GM18861 (cell line): ENCODE measurements around the gene MYO1B.
"Not testable (repeated sequence)": the region's sequence is repeated elsewhere in the genome, so short reads cannot be mapped to it uniquely, and the experiment has no call there.

Source experiments
- ATAC-seq: cut with Tn5 transposase; IDR thresholded peaks from one replicate; pipeline ENCODE4 v1.9.1; 2021; ENCODE audit not compliant: unreplicated experiment

Gene MYO1B

DNA sequence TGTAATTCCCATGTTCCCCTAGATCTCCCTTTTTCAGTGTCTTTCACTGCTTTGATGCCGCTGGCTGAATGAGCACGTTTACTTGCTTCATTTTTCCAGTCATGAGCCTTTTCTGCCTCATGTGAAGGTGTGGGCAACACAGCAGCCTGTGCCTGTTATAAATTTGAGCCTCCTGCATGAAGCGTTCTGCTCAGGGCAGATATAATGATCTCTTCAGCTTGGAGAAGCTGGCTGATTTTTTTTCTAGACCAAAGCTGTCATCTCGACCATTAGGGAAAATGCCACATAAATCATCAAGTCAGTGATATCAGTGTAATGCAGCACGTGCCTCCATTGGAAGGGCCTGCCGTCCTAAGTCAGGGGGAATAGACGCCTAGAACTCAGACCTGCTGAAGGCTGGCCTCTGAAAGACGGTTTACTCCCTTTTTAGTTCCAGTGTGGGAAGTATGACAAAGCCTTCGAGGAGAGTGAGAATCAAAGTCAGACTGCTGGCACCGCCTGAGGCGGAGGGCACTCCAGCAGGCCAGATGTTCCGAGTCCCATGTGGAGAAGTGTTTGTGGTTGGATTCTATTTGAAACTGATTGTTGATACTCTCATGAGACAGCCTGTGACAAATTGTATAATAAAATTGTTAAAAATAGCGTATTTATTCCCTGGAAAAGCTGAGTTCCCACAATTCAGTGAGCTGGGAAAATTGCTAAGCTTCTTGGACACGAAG, 196.5 kb downstream of the MYO1B start:
- no peak for ATAC-seq

DNA sequence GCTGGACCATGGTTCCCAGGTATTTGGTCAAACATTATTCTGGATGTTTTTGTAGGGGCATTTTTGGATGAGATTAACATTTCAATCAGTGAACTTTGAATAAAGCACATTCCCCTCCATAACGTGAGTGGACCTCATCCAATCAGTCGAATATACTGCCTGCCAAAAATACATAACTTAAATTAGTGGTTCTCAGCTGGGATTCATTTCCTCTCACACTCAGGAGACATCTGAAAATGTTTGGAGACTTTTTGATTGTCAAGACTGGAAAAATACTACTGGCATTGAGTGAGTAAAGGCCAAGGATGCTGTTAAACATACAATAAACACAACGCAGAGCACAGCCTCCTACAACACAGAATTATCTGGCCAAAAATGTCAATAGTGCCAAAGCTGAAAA, 198.2 kb downstream of the MYO1B start:
- no peak for ATAC-seq

DNA sequence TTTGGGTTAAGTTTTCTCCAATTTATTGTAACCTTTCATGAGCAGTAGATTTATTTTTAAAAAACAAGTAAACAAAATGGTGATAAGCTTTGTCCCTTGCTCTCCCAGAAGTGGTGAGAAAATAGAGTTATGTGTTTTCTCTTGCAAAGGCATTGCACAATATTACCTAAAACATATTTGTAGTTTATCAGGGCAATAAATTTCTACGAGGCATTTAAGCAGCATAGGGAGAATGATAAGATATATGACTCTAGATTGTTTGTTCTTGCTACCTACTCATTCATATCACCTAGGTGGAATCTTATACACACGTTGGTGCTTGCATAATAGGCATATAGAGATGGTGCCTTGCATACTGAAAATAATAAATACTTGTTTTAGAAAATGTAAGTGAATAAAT, 201.7 kb downstream of the MYO1B start:
- no peak for ATAC-seq

DNA sequence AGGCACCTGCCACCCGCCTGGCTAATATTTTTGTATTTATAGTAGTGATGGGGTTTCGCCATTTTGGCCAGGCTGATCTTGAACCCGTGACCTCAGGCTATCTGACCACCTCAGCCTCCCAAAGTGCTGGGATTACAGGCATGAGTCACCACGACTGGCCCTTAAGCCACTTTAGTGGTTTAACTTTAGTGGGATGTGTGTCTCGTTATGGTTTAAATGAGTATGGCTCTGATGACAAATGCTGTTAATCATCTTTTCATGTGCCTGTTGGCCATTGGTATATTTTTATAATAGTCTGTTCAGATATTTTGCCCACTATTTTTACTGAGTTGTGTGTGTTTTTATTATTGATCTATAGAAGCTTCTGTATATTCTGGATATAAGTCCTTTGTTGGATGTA, 205.9 kb downstream of the MYO1B start:
- ATAC-seq = no peak

DNA sequence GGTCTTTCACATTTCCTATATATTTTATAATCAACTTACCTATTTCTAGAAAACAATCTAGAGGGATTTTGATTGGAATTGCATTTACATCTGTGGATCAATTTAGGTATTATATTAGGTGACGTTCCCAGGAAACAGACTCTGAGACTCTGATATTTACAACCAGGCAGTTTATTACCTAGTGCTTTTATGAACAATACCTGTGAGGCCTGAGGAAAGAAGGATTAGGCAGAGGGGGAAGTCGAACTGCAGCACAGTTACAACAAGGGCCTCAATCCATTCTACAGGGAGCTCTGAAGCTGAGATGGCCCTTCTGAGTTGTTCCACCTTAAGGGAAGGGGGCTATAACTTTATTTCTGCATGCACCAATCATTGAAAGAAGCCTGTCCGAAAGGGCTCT, 206.9 kb downstream of the MYO1B start:
- ATAC-seq = no peak

DNA sequence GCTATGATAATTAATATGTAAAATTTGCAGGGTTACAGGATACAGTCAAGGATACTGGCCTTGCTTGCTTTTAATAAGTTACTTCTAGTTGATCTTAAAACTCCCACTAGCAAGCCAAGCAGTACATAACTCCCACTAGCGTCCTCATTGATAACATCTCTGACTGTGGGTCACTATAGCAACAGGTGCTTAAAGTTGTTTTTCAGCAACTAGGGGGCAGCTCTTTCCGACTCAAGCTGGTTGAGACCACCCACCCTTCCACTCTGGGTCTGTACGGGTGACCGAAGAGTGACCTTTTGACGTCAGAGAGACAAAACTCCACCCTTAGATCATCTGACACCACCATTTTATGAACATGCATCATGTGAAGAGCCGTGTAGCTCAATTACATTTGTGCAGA, 208.6 kb downstream of the MYO1B start:
- ATAC-seq = no peak

DNA sequence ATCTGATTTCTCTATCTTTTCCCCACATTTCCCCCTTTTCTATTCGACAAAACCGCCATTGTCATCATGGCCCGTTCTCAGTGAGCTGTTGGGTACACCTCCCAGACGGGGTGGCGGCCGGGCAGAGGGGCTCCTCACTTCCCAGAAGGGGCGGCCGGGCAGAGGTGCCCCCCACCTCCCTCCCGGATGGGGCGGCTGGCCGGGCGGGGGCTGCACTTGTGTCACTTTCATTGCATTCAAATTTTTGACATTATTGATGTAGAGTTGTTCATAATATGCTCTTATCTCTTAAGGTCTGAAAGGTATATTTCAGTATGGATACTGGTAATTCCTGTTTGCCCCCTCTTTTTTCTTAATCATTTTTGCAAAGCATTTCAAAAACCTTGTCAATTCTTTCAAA, 211.3 kb downstream of the MYO1B start:
- not testable (repeated sequence) for ATAC-seq

DNA sequence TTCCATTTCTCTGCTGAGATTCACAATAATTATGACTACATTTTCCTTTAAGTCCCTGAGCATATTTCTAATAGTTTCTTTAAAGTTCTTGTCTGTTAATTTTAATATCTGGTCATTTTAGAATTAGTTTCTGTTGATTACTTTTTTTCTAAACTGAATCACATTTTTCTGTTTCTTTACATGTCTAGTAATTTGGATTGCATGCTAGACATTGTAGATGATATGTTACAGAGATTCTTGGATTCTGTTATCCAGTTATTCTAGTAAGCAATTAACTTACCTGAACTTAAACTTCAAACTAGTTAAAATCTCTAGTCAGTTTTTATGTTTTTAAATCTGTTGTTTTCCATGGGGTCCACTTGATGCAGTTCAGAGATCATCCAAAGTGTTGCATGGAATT, 214.0 kb downstream of the MYO1B start:
- ATAC-seq = no peak

DNA sequence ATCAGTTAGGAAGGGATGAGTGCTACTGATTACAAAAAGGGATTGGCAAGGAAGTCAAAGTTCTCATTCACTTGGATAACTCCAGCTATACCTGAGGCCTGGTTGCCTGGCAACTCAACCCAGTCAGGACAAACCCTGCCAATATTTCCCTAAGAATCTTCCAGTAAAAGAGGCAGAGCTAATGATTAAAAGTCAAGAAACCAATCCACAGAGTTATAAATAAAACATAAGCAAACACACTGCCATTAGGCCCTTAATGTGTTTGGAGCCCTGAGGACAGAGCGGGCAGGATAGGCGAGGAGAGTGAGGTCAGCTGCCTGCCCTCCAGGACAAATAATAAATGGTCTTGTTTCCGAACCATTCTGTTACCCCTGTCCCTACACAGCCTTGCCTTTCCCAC, 217.2 kb downstream of the MYO1B start:
- ATAC-seq = no peak

DNA sequence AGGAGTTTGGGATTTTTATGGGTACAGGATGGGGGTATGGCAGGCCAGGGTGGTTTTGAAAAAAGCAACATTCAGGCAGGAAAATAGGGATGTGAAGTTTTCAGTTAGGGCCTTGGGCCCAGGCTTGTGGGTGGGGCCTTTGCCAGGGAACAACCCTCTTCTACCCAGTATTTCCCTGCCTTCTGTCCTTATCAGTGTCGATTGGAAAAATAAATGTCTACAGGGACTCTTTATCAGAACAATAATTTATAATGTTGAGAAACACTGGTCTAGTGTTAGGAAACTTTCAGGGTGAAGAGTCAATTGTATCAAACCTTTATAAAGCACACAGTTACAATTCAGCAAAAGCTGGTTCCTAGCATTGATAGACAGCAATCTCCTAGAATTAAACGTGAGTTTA, 218.6 kb downstream of the MYO1B start:
- no peak for ATAC-seq

DNA sequence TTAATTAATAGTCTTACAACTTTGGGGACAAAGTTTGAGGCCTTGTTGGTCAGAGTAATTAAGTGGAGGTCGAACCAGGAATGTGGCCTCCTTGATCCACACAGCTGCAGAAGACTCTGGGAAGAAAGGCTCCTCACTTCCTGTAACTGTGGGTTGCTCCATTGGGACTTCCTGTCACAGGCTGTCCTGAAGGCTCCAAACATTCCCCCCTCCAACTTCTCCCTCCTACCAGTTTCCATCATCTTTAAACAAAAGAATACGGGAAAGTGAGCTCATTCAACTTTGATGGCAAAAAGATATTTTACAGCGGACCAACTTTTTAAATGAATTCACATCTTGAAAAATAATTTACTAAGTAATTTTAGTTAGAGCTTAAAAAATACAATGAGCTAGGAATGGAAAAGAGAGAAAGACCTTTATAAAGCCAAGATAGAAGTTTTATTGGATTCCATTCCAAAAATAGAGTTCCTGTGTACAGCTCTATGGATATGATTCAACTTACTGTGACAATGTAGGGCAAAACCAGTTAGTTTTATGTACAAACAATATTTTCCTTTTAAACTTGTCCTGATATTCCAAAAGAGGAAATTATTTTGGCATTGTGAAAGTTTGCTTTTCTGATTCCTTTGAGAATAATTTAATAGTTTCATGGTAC, 220.7 kb downstream of the MYO1B start:
- ATAC-seq = no peak

DNA sequence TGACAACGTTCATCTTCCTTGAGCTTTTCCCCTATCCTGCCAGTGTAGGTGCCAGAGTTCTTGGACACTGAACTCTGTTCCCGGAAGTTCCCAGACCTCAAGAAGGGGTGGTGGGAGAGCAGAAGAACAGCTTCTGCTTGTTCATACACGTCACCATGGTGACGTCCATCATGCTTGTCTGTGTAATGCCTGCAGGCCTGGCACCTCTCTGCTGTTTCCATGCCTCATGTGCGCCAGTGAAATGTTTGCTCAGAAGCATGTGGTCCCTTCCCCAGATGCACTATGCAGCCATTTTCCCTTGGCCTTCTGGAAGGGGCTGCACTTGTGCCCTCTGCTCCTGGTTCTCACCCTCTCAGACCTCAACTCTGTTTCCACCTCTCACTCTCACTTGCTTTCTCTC, 221.9 kb downstream of the MYO1B start:
- ATAC-seq = no peak

DNA sequence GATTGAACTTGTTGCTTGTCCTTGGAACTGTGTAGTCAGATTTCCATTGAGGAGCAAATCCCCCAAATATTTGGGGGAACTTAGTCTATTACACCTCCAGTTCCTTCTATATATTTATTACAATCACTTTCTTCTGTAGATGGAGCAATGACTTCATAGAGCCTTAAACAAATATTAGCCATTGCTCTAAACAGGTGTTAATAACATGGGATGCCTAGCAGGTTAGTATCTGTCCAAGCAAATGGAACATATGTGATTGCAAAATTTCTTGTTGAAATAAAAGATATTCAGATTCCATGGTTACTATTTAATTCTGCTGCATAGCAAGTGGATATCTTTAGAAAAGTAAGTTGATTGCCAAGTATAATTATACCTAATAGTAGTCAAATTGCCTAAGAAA, 225.1 kb downstream of the MYO1B start:
- no peak for ATAC-seq

DNA sequence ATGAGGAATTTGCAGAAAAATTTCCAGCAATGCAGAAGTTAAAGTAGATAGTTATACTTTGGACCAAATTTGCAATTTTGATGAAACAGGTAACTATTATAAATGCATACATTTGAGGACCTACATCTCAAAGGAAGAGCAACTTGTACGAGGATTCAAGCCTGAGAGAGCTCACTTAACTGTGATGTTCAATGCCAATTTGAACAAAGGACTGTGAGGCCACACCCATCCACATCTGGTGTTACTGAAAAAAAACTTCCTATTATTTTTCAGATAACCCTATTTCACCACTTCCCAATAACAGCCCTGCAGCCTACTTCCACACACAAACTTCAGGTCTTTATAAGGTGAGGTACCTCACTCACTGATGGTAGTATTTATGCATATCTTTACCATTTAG, 229.3 kb downstream of the MYO1B start:
- ATAC-seq = no peak
